MM.1S (cell line): ENCODE measurements around the gene POU3F3.

Source experiments
- CTCF ChIP-seq: fragments of 300-600 bp; sonication (generic); IDR thresholded peaks from 2 replicates; pipeline ENCODE4 v1.5.1; 2016; ENCODE audit warnings: antibody characterized with exemption, low read length, mixed read lengths
- EZH2 ChIP-seq: fragments of 300-600 bp; sonication (generic); optimal IDR thresholded peaks from 2 replicates; pipeline ENCODE3; 2017; ENCODE audit warnings: low read depth, mild to moderate bottlenecking, antibody characterized with exemption, low read length, mixed read lengths

GRCh38 chr2:104834431-104835153 lies 19.3 kb upstream of the POU3F3 start:
- no peak for TF ChIP-seq CTCF
- no peak for TF ChIP-seq EZH2
